GM19328 (cell line): Measurements from ENCODE around the gene TMEM255A.

ENCODE experiments used
- ATAC-seq: cut with Tn5 transposase; IDR thresholded peaks from one replicate; pipeline ENCODE4 v1.9.1; 2021; ENCODE audit warnings: mild to moderate bottlenecking, moderate library complexity; ENCODE audit not compliant: unreplicated experiment

Gene TMEM255A

GRCh38 chrX:120213438-120214265, 97.6 kb downstream of the TMEM255A start:
- ATAC-seq: peak; percentile 77
